ENCODE data around the gene TMEM220.

TMEM220 gene

GRCh38 chr17:10756185-10756584 lies 26.4 kb upstream of the TMEM220 start:
- TF ChIP-seq CTCF (IDR thresholded peaks at IDR 0.05; ENCODE audit: extremely low read depth, insufficient read depth, missing control alignments): no peak
- in situ Hi-C loops (cut with MboI; ENCODE audit: low pct_unique_long_range_greater_than_20kb, low sequenced_read_pairs, unreplicated experiment): no loop called here
- DNase-seq (ENCODE audit: low spot score): no peak

DNA sequence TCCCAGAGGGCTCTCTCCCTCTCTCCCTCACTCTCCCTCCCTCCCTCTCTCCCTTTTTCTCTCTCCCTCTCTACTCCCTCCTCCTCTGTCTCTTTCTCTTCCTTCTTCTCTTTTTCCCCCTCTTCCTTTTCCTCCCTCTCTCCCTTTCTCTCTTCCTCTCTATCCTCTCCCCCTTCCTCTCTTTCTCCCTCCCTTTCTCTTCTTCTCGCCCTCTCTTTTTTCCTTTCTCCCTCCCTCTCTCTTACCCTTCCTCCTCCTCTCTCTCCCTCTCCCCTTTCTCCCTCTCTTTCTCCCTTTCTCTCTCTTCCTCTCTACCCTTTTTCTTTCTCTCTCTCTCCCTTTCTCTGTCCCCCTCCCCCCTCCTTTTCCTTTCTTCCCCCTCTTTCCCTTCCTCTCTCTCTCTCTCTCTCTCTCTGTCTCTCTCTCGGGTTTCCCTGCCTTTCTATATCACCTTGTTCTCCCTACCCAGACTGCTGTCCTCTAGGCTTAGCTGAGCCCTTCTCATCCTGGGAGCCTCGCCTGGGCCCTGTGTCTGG lies 25.8 kb upstream of the TMEM220 start:
- in situ Hi-C loops (cut with MboI; ENCODE audit: low pct_unique_long_range_greater_than_20kb, low sequenced_read_pairs, unreplicated experiment): no loop called here

GRCh38 chr17:10754861-10755591 lies 25.2 kb upstream of the TMEM220 start:
- in situ Hi-C loops (cut with MboI; ENCODE audit: low pct_unique_long_range_greater_than_20kb, low sequenced_read_pairs, unreplicated experiment): no loop called here
- no peak for DNase-seq (ENCODE audit: low spot score)
- no peak for TF ChIP-seq CTCF (IDR thresholded peaks at IDR 0.05; ENCODE audit: extremely low read depth, insufficient read depth, missing control alignments)

More for the DNA sequence above, 25.8 kb upstream of the TMEM220 start:
- DNase-seq (ENCODE audit: low spot score): no peak
- no peak for TF ChIP-seq CTCF (IDR thresholded peaks at IDR 0.05; ENCODE audit: extremely low read depth, insufficient read depth, missing control alignments)

DNA sequence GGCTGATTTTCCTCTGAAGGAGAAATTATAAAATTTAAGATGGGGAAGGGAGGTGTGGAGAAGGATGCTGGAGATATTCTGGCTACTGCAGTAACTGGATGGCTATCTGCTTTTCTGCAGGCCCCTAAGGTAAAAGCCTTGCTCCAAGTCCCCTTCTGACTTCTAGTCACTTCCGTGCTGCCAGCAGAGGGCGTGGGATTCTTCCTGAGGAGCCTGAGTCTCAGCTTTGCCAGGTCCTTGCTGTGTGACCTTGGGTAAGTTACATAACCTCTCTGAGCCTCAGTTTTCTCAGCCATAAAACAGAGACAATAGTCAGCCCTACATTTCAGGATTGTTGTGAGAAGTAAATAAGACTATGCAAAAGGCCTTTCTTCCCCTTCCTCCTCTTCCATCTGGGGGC lies 24.3 kb upstream of the TMEM220 start:
- TF ChIP-seq CTCF (IDR thresholded peaks at IDR 0.05; ENCODE audit: extremely low read depth, insufficient read depth, missing control alignments): peak; percentile 47
- peak; percentile 44 for DNase-seq (ENCODE audit: low spot score)
- in situ Hi-C loops (cut with MboI; ENCODE audit: low pct_unique_long_range_greater_than_20kb, low sequenced_read_pairs, unreplicated experiment): no loop called here

DNA sequence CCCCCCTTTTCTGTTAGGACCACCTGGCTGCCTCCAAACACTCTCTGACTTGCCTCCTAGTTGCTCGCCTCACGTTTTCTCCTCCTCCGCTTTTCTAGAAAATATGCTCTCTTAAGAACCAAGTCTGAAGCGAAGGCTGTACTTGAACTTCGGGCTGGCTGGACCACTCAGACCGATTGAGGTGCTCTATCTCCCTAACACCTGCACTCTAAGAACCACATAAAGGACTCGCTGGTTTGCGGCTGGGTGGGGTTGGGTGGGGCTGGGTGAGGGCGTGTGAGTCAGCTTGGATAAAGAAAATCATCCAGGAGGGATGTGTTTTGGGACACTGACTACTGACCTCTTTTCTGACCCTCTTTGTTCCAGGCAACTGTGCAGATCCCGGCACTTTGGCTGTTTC lies 22.9 kb upstream of the TMEM220 start:
- in situ Hi-C loops (cut with MboI; ENCODE audit: low pct_unique_long_range_greater_than_20kb, low sequenced_read_pairs, unreplicated experiment): no loop called here
- no peak for DNase-seq (ENCODE audit: low spot score)
- TF ChIP-seq CTCF (IDR thresholded peaks at IDR 0.05; ENCODE audit: extremely low read depth, insufficient read depth, missing control alignments): no peak

- DNase-seq (ENCODE audit: low spot score): no peak
- TF ChIP-seq CTCF (IDR thresholded peaks at IDR 0.05; ENCODE audit: extremely low read depth, insufficient read depth, missing control alignments): no peak
- in situ Hi-C loops (cut with MboI; ENCODE audit: low pct_unique_long_range_greater_than_20kb, low sequenced_read_pairs, unreplicated experiment): no loop called here
Observed at GRCh38 chr17:10751563-10751962, 21.7 kb upstream of the TMEM220 start.

Measured in GM13977 (cell line).